Brain pericyte (primary cell): ENCODE measurements around the gene EFCAB10.
"Not testable (repeated sequence)": the region's sequence is repeated elsewhere in the genome, so short reads cannot be mapped to it uniquely, and the experiment has no call there.

Experiments used
- DNase-seq: peaks from one replicate; pipeline ENCODE4 v3.0.0-alpha.2; 2012; ENCODE audit warnings: low read depth, low spot score

EFCAB10 gene

DNA sequence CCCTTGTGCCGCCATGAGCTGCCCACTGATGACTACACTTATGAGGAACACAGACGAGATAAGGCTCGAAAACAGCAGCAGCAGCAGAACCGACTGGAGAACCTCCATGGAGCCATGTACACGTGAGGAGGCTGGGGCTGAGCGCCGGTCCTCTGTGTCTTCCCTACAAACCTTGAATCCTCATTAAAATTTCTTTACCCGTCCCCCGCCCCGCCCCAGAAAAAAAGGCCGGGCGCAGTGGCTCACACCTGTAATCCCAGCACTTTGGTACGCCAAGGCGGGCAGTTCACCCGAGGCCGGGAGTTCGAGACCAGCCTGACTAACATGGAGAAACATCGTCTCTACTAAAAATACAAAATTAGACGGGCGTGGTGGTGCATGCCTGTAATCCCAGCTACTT is 50.7 kb downstream of the EFCAB10 start:
- no peak for DNase-seq

DNA sequence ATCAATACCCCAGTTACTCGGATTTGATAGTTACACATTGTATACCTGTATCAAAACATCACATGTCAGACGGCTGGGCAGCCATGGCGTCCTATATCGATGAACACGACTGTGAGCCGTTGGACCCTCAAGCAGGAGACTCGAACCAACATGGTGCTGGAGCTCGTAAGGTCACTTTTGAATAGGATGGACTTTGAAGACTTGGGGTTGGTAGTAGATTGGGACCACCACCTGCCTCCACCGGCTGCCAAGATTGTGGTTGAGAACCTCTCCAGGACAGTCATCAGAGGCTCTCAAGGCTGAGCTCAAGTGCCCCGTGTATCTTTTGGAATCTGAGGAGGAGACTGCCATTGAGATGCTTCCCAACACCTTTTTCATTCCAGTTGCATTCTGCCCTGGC is 51.2 kb downstream of the EFCAB10 start:
- DNase-seq = no peak

- not testable (repeated sequence) for DNase-seq
These were observed 53.6 kb downstream of the EFCAB10 start for GRCh38 chr7:105527737-105528136.

- DNase-seq = no peak
These were observed 56.5 kb downstream of the EFCAB10 start for GRCh38 chr7:105524840-105525239.

DNA sequence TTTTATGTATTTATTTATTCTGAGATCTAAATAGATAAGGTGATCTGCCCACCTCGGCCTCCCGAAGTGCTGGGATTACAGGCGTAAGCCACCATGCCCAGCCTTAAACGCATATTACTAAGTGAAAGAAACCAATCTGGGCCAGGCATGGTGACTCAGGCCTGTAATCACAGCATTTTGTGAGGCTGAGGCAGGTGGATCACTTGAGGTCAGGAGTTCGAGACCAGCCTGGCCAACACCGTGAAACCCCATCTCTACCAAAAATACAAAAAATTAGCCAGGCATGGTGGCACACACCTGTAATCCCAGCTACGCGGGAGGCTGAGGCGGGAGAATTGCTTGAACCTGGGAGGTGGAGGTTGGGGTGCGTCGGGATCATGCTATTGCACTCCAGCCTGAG is 56.9 kb downstream of the EFCAB10 start:
- DNase-seq = not testable (repeated sequence)

GRCh38 chr7:105521717-105522463 is 59.4 kb downstream of the EFCAB10 start, which contains the start of gene PUS7:
TSS of gene PUS7 (minus strand) at chr7:105522271. CDS start at chr7:105508512, 13,759 bp downstream.
- peak; percentile 50 for DNase-seq

- no peak for DNase-seq
These were observed 60.1 kb downstream of the EFCAB10 start for GRCh38 chr7:105521027-105521716.

GRCh38 chr7:105520620-105521019 is 60.7 kb downstream of the EFCAB10 start:
- not testable (repeated sequence) for DNase-seq

- DNase-seq = no peak
These were observed 61.9 kb downstream of the EFCAB10 start for GRCh38 chr7:105519353-105519752.

DNA sequence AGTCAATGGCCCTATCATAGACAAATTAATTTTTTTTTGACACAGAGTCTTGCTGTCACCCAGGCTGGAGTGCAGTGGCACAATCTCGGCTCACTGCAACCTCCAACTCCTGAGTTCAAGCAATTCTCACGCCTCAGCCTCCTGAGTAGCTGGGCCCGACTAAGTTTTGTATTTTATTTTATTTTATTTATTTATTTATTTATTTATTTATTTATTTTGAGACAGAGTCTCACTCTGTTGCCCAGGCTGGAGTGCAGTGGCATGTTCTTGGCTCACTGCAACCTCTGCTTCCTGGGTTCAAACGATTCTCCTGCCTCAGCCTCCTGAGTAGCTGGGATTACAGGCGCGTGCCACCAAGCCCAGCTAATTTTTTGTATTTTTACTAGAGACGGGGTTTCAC is 65.7 kb downstream of the EFCAB10 start:
- not testable (repeated sequence) for DNase-seq
